Neural cell (in vitro differentiated cells): ENCODE measurements around the gene G2E3. TPM values are rescaled to one million over a fixed set of nuclear protein-coding genes. Genes with fewer than 3 reads are reported as not detected.

Source experiments
- H2AFZ ChIP-seq: fragments of 200-600, 300-800 bp; sonication (generic), shearing (Covaris generic); 2 replicates; pipeline ENCODE4 v1.6.0; 2014; ENCODE audit warnings: low read depth, mild to moderate bottlenecking, antibody characterized with exemption, low read length, moderate library complexity
- H3F3A ChIP-seq: fragments of 200-600 bp; shearing (Covaris generic); 2 replicates; pipeline ENCODE4 v1.6.1; 2016; ENCODE audit warnings: mild to moderate bottlenecking, moderate library complexity, mixed read lengths, antibody characterized with exemption, low read length; ENCODE audit not compliant: insufficient read depth, poor library complexity, severe bottlenecking
- H3K27ac ChIP-seq: fragments of 200-600, 300-800 bp; sonication (generic), shearing (Covaris generic); 2 replicates; pipeline ENCODE4 v1.5.1; 2014; ENCODE audit warnings: mild to moderate bottlenecking, low read length, moderate library complexity
- H3K27me3 ChIP-seq: fragments of 300-800, 200-600 bp; sonication (generic), shearing (Covaris generic); 2 replicates; pipeline ENCODE4 v1.6.0; 2014; ENCODE audit warnings: mild to moderate bottlenecking, low read depth, low read length, moderate library complexity; ENCODE audit not compliant: insufficient read depth
- H3K36me3 ChIP-seq: fragments of 300-800, 200-600 bp; sonication (generic), shearing (Covaris generic); 2 replicates; pipeline ENCODE4 v1.5.1; 2014; ENCODE audit warnings: mild to moderate bottlenecking, antibody characterized with exemption, low read length, moderate library complexity; ENCODE audit not compliant: insufficient read depth
- H3K4me2 ChIP-seq: fragments of 300-800, 200-600 bp; sonication (generic), shearing (Covaris generic); 2 replicates; pipeline ENCODE4 v1.6.0; 2014; ENCODE audit warnings: mild to moderate bottlenecking, low read length
- H3K4me3 ChIP-seq: fragments of 300-800, 200-600 bp; sonication (generic), shearing (Covaris generic); 2 replicates; pipeline ENCODE4 v1.5.1; 2014; ENCODE audit warnings: mild to moderate bottlenecking, low read length, moderate library complexity
- H3K79me2 ChIP-seq: fragments of 200-600 bp; shearing (Covaris generic); replicated peaks from 2 replicates; pipeline ENCODE4 v1.6.0; 2014; ENCODE audit warnings: mild to moderate bottlenecking, low read length, moderate library complexity; ENCODE audit not compliant: insufficient read depth
- H3K9ac ChIP-seq: fragments of 300-800, 200-600 bp; sonication (generic), shearing (Covaris generic); 2 replicates; pipeline ENCODE4 v1.6.1; 2016; ENCODE audit warnings: mild to moderate bottlenecking, low read length, mixed read lengths
- H3K9me2 ChIP-seq: fragments of 200-600 bp; shearing (Covaris generic); 2 replicates; pipeline ENCODE4 v1.6.1; 2016; ENCODE audit warnings: mild to moderate bottlenecking, low read length, mixed read lengths; ENCODE audit not compliant: insufficient read depth
- H3K9me3 ChIP-seq: fragments of 200-600, 300-800 bp; sonication (generic), shearing (Covaris generic); 2 replicates; pipeline ENCODE4 v1.6.1; 2016; ENCODE audit warnings: mild to moderate bottlenecking, mixed run types, low read length, moderate library complexity, mixed read lengths
- H4K20me1 ChIP-seq: fragments of 200-600 bp; shearing (Covaris generic); 2 replicates; pipeline ENCODE4 v1.6.1; 2016; ENCODE audit warnings: mild to moderate bottlenecking, mixed run types; ENCODE audit not compliant: insufficient read depth
- EP300 ChIP-seq: fragments of 450-650 bp; conservative IDR thresholded peaks from 2 replicates; pipeline ENCODE4 v1.6.1; 2014; ENCODE audit warnings: antibody characterized with exemption, mild to moderate bottlenecking, moderate library complexity; ENCODE audit not compliant: poor library complexity, severe bottlenecking
- EZH2 ChIP-seq: fragments of 200-600, 300-800 bp; shearing (Covaris generic), sonication (generic); IDR thresholded peaks from 2 replicates; pipeline ENCODE4 v1.6.1; 2014; ENCODE audit warnings: antibody characterized with exemption, low read length, borderline replicate concordance, mild to moderate bottlenecking; ENCODE audit not compliant: insufficient read depth, poor library complexity, severe bottlenecking
- MXI1 ChIP-seq: fragments of 450-650 bp; conservative IDR thresholded peaks from 2 replicates; pipeline ENCODE4 v1.6.1; 2014; ENCODE audit warnings: antibody characterized with exemption, mild to moderate bottlenecking; ENCODE audit not compliant: poor library complexity, severe bottlenecking
- POLR2AphosphoS5 ChIP-seq: IDR thresholded peaks from 2 replicates; pipeline ENCODE4 v1.6.1; 2012
- RAD21 ChIP-seq: fragments of 450-650 bp; conservative IDR thresholded peaks from 2 replicates; pipeline ENCODE4 v1.6.1; 2014; ENCODE audit warnings: antibody characterized with exemption, mild to moderate bottlenecking, moderate library complexity
- SMC3 ChIP-seq: fragments of 450-650 bp; conservative IDR thresholded peaks from 2 replicates; pipeline ENCODE4 v1.6.1; 2014; ENCODE audit warnings: antibody characterized with exemption, mild to moderate bottlenecking, moderate library complexity; ENCODE audit not compliant: poor library complexity
- TAF1 ChIP-seq: IDR thresholded peaks from 2 replicates; pipeline ENCODE4 v1.6.1; 2012; ENCODE audit warnings: low read depth
- polyA plus RNA-seq: library from polyadenylated mRNA; depleted of rRNA; stranded (reverse); fragments of >200 nt; gene quantifications from 2 replicates; pipeline ENCODE4 v1.2.3, GENCODE V29; 2014
- TF ChIP-seq, protein P1 (sequence below): fragments of 450-650 bp; IDR thresholded peaks from 2 replicates; pipeline ENCODE4 v1.5.1; 2014; ENCODE audit warnings: antibody characterized with exemption, mild to moderate bottlenecking, moderate library complexity; ENCODE audit not compliant: poor library complexity, severe bottlenecking
- TF ChIP-seq, protein P2 (sequence below): IDR thresholded peaks from 2 replicates; pipeline ENCODE4 v1.6.1; 2012; ENCODE audit warnings: borderline replicate concordance

Gene G2E3
- polyA plus RNA-seq, 1 donor from 2014 or later = 35.4 TPM

DNA sequence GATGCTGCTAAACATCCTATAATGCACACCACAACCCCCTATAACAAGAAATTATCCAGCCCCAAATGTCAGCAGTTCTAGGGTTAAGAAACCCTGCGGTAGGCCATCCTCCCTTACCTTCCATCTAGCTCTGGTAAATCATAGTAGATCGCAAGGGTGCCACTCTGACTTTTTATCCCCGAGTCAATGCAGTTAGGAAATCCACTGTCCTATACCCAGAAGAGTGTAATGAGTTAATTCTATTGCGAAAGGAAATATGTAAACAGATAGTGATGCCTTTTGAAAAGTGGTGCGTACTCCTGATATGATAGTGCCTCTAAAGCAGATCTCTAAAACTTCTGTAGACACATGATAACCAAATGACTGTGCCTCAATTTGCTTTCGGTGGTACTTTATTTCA lies 93.0 kb downstream of the G2E3 start:
- Histone ChIP-seq H3K27ac (no peak overlapping the region), H3K36me3 (peaks cover 17% of the 10 kb centered on the region), H2AFZ (no peak overlapping the region), H3K79me2 (no peaks in the 10 kb centered on the region), H3K4me2 (no peak overlapping the region), H3K9me3 (no peaks in the 10 kb centered on the region), H4K20me1 (no peaks in the 10 kb centered on the region), H3K9me2 (no peaks in the 10 kb centered on the region), H3K4me3 (no peak overlapping the region), H3K9ac (no peak overlapping the region), H3F3A (no peaks in the 10 kb centered on the region), H3K27me3 (no peaks in the 10 kb centered on the region)
- no peak for TF ChIP-seq EP300
- no peak for TF ChIP-seq TAF1
- no peak for TF ChIP-seq MXI1
- TF ChIP-seq, protein P1, sequence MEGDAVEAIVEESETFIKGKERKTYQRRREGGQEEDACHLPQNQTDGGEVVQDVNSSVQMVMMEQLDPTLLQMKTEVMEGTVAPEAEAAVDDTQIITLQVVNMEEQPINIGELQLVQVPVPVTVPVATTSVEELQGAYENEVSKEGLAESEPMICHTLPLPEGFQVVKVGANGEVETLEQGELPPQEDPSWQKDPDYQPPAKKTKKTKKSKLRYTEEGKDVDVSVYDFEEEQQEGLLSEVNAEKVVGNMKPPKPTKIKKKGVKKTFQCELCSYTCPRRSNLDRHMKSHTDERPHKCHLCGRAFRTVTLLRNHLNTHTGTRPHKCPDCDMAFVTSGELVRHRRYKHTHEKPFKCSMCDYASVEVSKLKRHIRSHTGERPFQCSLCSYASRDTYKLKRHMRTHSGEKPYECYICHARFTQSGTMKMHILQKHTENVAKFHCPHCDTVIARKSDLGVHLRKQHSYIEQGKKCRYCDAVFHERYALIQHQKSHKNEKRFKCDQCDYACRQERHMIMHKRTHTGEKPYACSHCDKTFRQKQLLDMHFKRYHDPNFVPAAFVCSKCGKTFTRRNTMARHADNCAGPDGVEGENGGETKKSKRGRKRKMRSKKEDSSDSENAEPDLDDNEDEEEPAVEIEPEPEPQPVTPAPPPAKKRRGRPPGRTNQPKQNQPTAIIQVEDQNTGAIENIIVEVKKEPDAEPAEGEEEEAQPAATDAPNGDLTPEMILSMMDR = no peak
- no peak for TF ChIP-seq SMC3
- TF ChIP-seq EZH2 = no peak
- TF ChIP-seq, protein P2, sequence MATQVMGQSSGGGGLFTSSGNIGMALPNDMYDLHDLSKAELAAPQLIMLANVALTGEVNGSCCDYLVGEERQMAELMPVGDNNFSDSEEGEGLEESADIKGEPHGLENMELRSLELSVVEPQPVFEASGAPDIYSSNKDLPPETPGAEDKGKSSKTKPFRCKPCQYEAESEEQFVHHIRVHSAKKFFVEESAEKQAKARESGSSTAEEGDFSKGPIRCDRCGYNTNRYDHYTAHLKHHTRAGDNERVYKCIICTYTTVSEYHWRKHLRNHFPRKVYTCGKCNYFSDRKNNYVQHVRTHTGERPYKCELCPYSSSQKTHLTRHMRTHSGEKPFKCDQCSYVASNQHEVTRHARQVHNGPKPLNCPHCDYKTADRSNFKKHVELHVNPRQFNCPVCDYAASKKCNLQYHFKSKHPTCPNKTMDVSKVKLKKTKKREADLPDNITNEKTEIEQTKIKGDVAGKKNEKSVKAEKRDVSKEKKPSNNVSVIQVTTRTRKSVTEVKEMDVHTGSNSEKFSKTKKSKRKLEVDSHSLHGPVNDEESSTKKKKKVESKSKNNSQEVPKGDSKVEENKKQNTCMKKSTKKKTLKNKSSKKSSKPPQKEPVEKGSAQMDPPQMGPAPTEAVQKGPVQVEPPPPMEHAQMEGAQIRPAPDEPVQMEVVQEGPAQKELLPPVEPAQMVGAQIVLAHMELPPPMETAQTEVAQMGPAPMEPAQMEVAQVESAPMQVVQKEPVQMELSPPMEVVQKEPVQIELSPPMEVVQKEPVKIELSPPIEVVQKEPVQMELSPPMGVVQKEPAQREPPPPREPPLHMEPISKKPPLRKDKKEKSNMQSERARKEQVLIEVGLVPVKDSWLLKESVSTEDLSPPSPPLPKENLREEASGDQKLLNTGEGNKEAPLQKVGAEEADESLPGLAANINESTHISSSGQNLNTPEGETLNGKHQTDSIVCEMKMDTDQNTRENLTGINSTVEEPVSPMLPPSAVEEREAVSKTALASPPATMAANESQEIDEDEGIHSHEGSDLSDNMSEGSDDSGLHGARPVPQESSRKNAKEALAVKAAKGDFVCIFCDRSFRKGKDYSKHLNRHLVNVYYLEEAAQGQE = no peak
- TF ChIP-seq RAD21 = no peak
- TF ChIP-seq POLR2AphosphoS5 = no peak

DNA sequence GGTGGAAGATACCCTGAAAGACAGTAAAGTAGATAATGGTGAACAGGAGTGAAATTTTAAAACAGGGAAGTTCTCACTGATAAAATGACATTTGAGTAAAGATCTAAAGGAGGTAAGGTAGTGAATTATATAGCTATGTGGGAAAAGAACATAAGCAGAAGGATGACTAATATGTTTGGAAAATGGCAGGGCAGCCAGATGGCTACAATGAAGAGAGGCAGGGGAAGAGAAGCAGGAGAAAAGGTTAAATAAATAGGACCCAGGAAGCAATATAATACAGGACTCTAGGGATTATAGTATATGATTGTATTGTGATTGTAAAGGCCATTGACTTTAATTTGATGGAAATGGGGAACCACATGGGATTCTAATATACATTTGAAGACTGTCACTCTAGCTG lies 96.2 kb downstream of the G2E3 start:
- Histone ChIP-seq H3K36me3 (peaks cover 25% of the 10 kb centered on the region), H3K27me3 (no peaks in the 10 kb centered on the region), H3K9me3 (no peaks in the 10 kb centered on the region), H3K9ac (no peak overlapping the region), H4K20me1 (no peaks in the 10 kb centered on the region), H3K9me2 (no peaks in the 10 kb centered on the region), H3K4me3 (no peak overlapping the region), H2AFZ (no peak overlapping the region), H3K79me2 (peaks cover 5% of the 10 kb centered on the region), H3K27ac (no peak overlapping the region), H3K4me2 (no peak overlapping the region), H3F3A (no peaks in the 10 kb centered on the region)
- TF ChIP-seq MXI1 = no peak
- no peak for TF ChIP-seq EP300
- TF ChIP-seq RAD21 = no peak
- no peak for TF ChIP-seq EZH2
- TF ChIP-seq, protein P2 = no peak
- TF ChIP-seq SMC3 = no peak
- TF ChIP-seq TAF1 = no peak
- TF ChIP-seq, protein P1 = no peak
- no peak for TF ChIP-seq POLR2AphosphoS5
